HG03378 (cell line): ENCODE data around the gene C17orf107.

Source experiments
- ATAC-seq: cut with Tn5 transposase; IDR thresholded peaks from one replicate; pipeline ENCODE4 v1.9.1; 2021; ENCODE audit warnings: mild to moderate bottlenecking, moderate library complexity; ENCODE audit not compliant: unreplicated experiment

The C17orf107 gene

DNA sequence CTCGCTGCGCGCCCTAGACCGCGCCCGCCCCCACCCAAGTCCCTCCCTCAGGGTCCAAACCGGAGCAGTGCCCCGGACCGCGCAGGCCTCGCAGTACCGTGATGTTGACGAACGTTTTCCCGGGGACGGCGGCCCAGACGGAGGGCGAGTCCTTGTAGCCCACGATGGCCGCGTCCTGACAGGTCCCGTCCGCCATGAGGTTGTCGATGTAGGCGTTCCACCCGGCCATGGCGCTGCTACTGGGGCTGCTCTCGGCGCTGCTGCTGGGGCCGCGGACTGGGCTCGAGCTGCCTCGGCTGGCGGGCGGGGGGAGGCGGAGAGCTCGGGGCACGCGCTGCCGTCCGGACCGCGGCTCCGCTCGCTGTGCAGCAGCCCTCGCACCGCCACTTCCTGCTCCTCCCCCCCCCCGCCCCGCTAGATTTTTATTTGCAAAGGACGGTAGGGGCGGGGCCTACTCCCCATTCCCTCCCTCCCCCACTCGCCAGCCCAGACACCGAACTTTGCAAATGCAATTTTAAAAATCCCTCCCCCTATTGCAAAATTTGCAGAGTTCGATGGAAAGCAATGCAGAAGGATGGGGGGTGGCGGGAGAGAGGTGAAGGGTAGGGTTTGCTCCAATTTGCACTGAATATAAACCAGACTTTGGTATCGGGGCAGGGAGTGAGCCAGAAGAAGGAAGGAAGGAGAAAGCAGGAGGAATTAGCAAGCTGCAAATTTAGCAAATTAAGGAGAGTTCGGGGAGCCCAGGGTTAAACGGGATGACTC, 49.0 kb downstream of the C17orf107 start, which contains the start of gene PFN1:
TSS of gene PFN1 (minus strand) at position 365 of the 765 bp plus-strand sequence. CDS start at position 229, 136 bp downstream.
- ATAC-seq, result peak; percentile 1

DNA sequence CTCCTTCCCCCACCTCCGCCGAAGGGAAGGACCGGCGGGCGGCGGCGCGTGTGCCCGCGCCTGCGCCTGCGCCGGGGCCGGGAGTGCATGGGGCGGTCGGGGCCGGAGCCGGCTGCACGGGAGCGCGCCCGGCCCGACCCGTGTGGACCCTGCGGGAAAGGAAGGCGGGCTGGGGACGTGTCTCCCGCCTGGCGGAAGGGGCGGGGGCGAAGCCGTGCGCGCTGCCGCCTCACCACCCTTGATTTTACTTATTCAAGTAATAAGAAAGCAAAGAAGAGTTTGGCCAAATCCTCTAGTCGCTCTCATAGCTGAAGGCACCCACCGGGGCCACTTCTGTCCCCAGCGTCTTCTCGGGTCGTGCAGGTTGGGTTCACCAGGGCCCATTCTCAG, 49.6 kb downstream of the C17orf107 start:
- ATAC-seq, result peak; percentile 17

DNA sequence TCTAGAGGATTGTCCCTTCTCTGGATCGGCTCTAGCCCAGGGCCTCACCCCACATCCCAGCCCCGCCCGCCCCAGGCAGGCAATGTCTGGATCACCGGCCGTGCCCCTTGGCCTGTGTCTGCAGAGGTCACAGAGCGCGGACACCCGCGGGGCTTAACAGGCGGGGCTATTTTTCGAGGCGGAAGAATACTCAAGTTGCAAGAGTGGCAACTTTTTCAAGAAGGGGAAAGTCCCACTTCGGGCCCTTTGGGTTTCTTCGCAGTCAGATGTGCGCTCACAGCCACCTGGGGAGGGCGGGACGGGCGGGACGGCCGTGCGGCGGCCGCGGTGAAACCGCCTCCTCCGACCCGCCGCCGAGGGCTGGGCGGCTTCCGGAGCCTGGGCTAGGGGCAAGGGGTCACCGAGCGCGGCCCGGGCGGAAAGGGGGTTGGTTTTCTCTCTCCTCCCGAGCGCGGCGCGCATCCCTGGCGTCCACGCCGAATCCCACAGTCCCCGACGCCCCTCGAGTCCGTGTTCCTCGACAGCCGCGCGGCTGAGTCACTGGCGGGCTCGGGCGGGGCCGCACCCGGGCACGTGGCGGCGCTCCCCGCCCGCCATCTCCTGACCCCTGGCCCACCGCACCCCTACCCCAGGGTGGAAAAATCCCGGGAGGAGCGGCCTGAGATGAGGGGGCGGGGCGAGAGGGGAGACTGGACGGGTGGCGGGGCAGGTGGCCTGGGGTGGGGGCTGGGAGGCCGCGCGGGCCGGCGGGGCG, 50.2 kb downstream of the C17orf107 start:
- ATAC-seq, result peak; percentile 37

DNA sequence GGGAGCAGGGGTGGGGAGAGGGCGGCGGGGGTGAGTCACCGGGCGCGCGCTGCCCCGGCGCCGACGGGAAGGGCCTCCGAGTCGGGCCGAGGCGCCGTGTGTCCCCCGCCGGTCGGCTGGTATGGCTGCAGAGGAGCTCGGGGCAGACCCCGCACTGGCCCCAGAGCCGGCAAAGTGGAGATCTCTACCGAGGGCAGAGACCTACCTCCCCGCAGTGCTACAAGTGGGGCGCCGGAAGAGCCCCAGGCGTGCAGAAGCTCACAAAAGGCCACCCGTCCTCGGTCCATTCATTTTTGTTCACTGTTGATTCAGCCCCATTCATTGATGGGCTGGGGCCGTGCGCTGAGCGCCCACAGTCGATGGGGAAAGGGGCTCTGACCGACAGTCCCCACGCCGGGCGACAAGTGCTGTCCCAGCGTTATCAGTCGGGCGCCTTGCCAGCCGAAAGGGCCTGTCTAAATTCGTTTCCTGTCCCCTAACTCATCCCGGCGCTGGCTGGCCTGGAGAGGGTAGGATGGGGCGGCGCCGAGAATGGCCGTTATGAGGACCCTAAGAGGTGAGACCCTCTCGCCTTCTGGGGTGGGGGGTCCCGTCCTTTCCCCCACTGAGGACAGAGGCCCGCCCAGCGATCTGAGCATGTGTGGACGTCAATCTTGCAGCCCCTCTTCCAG, 50.9 kb downstream of the C17orf107 start:
- ATAC-seq, result no peak

DNA sequence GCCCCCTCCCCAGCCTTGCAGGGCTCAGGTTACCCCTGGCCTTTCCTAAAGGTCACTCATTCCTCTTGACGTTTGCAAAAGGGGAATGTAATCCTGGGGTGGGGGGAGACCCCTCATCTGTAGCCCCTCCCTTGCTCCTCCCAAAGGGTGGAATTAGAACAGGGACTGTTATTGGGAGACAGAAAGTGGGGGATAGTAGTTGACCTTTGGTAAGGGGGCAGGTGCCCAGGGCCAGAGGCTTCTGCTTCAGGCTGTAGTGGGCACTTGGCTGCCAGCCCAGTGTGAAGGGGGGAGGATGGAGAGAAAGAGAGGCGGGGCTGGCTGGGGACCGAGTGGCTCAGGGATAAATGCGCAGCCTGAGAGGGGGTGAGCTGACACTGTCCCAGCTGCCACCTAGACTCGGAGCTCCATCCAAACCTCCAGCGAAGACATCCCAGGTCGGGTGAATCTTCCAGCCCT, 51.4 kb downstream of the C17orf107 start, which contains the start of gene ENO3:
TSS of gene ENO3 (plus strand) at position 374 of the 459 bp plus-strand sequence. CDS start 711 bp downstream, outside the sequence.
- ATAC-seq, result no peak

DNA sequence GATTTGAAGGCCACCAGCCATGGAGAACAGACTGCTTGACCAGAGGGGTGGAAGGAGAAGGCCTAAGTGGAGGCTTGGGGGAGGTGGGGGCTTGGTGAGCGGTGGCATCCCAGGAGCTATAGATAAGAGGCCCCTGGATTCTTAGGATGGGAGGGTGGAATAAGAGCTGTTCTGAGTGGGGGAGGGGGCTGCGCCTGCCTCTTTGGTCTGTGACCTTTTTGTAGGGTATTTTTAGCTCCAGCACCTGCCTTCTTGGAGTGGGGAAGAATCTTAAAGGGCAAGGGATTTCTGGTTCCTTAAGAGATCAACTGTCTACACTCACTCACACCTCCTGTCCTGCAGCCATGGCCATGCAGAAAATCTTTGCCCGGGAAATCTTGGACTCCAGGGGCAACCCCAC, 52.1 kb downstream of the C17orf107 start:
- no peak for ATAC-seq
